Measurements from ENCODE around the gene UGDH. TPM values are rescaled to one million over a fixed set of nuclear protein-coding genes. Genes with fewer than 3 reads are reported as not detected.

The UGDH gene
- total RNA-seq, 1 experiment from 2014 or later: 104 TPM

DNA sequence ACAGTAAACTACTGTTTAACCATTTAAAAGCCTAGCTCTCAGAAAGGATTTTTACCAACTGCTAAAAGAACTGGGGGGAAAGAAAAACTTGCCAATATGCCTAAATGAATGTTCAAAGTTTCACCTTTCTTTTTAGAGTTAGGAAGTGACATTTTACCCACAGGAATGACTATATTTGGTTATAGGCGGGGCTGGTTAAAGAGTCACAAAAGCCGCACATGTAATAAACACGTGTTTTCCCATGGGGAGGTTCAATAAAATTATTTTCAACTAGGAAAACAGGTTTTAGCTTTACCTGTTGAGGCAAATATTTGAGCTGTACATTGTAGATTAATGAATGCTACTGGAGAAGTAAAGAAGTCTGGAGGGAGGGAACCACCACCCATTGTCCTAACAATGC is 41.6 kb upstream of the UGDH start:
- H3K27me3 Mint-ChIP-seq (ENCODE audit: low read depth): no peaks in the 10 kb centered on the region
- Histone ChIP-seq H4K8ac (replicated peaks; ENCODE audit: insufficient read length, low read depth, low read length) (no peak overlapping the region), H3K23me2 (ENCODE audit: insufficient read length, low read depth, low read length, poor library complexity, severe bottlenecking) (no peaks in the 10 kb centered on the region), H2BK20ac (ENCODE audit: low read depth, low read length, poor library complexity, severe bottlenecking) (no peak overlapping the region), H2AK5ac (ENCODE audit: insufficient read length, low read length) (no peak overlapping the region), H2BK12ac (ENCODE audit: insufficient read length, low read depth, low read length) (no peak overlapping the region), H3K27ac (ENCODE audit: insufficient read length, low read depth, low read length) (no peak overlapping the region), H3K4ac (ENCODE audit: low read depth, low read length) (no peak overlapping the region), H2BK120ac (ENCODE audit: low read depth, low read length, poor library complexity, severe bottlenecking) (no peak overlapping the region), H4K5ac (ENCODE audit: insufficient read length, low read depth, low read length) (no peak overlapping the region), H3K9ac (ENCODE audit: extremely low read depth, insufficient read length, low read length) (no peak overlapping the region), H4K20me1 (ENCODE audit: control insufficient read depth, insufficient read depth, insufficient read length) (no peaks in the 10 kb centered on the region), H3K79me1 (ENCODE audit: insufficient read depth, low read depth, low read length, poor library complexity, severe bottlenecking) (no peaks in the 10 kb centered on the region), H3K27me3 (ENCODE audit: insufficient read depth, low read length) (no peaks in the 10 kb centered on the region), H3K23ac (ENCODE audit: insufficient read length, low read depth, low read length) (no peak overlapping the region), H2BK15ac (ENCODE audit: low read depth, low read length) (no peak overlapping the region), H4K91ac (ENCODE audit: insufficient read length, low read depth, low read length) (no peak overlapping the region), H3K79me2 (ENCODE audit: insufficient read depth, low read length) (no peaks in the 10 kb centered on the region), H3K18ac (ENCODE audit: insufficient read length, low read depth, low read length) (no peak overlapping the region), H3K9me3 (ENCODE audit: control insufficient read depth, low read depth, low read length) (no peaks in the 10 kb centered on the region), H2AFZ (ENCODE audit: low read length) (no peak overlapping the region), H3T11ph (ENCODE audit: low read length) (no peak overlapping the region), H3K4me2 (ENCODE audit: insufficient read depth, insufficient read length, low read length) (no peak overlapping the region), H3K14ac (ENCODE audit: insufficient read depth, low read length) (no peak overlapping the region), H3K4me1 (ENCODE audit: insufficient read depth, low read length) (no peaks in the 10 kb centered on the region), H3K56ac (ENCODE audit: insufficient read length, low read depth, low read length) (no peak overlapping the region), H2BK5ac (ENCODE audit: insufficient read length, low read length) (no peak overlapping the region)
- peaks cover 14 to 22% (median 21%) of the 10 kb centered on the region in 3 experiments for H3K36me3 Mint-ChIP-seq (ENCODE audit: insufficient read depth in 1 of 3, low read depth in 3 of 3)
- H3K27ac Mint-ChIP-seq: no peak overlapping the region
- no CpG with 5 or more reads among the region's 3 CpGs for WGBS (ENCODE audit: extremely low coverage, insufficient read length, low lambda C conversion rate)
- TF ChIP-seq, protein P1, sequence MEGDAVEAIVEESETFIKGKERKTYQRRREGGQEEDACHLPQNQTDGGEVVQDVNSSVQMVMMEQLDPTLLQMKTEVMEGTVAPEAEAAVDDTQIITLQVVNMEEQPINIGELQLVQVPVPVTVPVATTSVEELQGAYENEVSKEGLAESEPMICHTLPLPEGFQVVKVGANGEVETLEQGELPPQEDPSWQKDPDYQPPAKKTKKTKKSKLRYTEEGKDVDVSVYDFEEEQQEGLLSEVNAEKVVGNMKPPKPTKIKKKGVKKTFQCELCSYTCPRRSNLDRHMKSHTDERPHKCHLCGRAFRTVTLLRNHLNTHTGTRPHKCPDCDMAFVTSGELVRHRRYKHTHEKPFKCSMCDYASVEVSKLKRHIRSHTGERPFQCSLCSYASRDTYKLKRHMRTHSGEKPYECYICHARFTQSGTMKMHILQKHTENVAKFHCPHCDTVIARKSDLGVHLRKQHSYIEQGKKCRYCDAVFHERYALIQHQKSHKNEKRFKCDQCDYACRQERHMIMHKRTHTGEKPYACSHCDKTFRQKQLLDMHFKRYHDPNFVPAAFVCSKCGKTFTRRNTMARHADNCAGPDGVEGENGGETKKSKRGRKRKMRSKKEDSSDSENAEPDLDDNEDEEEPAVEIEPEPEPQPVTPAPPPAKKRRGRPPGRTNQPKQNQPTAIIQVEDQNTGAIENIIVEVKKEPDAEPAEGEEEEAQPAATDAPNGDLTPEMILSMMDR (conservative IDR thresholded peaks at IDR 0.05): no peak
- no peak overlapping the region for H3K4me3 Mint-ChIP-seq
- DNase-seq: no peak
- H3K4me1 Mint-ChIP-seq: peaks cover under 1 to 2% of the 10 kb centered on the region in 2 experiments
- peaks cover 13% of the 10 kb centered on the region in 2 experiments for H3K9me3 Mint-ChIP-seq
